GM21786 (cell line): ENCODE data around the gene ARHGEF10L.
A peak's percentile ranks its signal among the peaks of the same experiment; 100 is the strongest.

Experiments
- ATAC-seq: cut with Tn5 transposase; IDR thresholded peaks from one replicate; pipeline ENCODE4 v1.9.1; 2021; ENCODE audit not compliant: unreplicated experiment

ARHGEF10L gene

DNA sequence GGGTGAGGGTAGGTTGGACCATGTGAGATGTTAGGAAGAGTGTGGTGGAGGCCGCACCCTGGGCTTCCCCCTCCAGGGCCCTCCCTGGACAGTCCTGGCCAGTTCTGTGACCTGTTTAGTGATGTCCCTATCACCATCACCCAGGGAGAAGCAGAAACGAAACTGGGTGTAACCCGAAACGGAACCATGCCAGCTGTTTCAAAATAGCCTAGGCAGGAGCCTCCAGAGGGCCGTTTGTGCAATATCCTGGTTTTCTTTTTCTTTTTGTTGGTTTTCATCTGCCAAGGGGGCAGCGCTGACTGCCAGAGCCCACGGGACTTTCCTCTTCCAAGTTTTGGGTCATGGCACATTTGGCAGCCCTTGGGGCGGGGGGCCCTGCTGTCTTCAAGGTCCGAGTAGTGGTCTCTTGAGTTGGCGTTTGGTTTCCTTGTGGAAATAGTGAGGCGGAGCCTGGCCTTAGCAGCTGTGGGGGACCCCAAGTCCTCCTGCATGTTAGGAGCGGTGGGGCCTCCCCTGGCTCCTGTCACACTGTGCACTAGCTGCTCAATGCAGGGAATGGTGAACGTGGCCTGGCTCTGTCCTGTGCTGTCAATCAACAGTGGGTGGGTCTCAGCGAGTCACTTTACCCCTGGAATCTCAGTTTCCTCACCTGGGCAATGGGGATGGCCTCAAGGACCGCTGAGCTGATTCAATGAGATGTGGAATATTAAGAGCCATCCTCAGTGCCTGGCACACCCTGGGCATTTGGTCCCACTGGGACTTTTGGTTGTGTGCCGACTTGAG lies 90.7 kb downstream of the ARHGEF10L start:
- no peak for ATAC-seq

DNA sequence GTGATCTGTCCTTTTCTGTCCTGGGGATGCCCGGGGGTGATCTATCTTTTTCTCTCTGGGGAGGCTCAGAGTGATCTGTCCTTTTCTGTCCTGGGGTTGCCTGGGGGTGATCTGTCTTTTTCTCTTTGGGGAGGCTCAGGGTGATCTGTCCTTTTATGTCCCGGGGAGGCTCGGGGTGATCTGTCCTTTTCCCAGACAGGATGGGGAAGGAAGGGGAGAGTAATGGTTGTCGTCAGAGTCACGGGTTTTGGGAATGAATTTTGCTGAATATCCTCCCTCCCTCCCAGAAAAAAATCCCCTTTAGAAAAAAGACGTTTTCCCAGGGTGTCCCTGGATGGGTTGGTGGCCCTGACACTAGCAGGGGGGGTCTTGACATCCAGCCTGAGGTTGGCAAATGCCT lies 91.5 kb downstream of the ARHGEF10L start:
- ATAC-seq = no peak

DNA sequence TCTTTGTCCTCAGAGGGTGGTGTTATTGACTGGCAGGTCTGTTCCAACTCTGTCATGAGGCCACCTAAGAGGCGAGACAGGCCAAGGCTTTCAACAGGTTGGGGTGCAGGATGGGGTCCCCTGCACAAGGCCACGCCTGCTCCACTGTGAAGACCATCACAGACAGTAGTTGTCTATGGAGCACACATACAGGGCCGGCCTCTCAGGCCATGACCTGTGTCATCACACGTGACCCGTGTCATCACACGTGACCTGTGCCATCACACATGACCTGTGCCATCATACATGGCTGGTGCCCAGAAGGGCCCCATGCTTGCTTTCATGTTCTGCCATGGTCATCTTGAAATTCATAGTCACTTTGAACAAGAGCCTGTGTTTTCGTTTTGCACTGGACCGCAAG lies 91.9 kb downstream of the ARHGEF10L start:
- ATAC-seq = no peak

DNA sequence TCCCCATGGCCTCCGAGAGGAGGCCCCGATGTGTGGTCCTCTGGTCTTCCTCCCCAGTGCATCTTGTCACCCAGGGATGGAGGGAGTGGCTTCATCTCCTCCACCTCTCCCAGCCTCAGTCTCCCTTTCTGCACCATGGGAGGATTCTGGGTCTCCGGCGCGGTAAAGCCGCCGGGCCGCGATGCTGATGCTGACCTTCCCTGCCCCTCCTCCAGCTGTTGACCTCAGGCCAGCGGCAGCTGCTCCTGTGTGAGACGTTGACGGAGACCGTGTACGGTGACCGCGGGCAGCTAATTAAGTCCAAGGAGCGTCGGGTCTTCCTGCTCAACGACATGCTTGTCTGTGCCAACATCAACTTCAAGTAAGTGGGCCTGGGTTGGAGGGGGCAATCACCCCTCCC lies 92.6 kb downstream of the ARHGEF10L start:
- no peak for ATAC-seq

DNA sequence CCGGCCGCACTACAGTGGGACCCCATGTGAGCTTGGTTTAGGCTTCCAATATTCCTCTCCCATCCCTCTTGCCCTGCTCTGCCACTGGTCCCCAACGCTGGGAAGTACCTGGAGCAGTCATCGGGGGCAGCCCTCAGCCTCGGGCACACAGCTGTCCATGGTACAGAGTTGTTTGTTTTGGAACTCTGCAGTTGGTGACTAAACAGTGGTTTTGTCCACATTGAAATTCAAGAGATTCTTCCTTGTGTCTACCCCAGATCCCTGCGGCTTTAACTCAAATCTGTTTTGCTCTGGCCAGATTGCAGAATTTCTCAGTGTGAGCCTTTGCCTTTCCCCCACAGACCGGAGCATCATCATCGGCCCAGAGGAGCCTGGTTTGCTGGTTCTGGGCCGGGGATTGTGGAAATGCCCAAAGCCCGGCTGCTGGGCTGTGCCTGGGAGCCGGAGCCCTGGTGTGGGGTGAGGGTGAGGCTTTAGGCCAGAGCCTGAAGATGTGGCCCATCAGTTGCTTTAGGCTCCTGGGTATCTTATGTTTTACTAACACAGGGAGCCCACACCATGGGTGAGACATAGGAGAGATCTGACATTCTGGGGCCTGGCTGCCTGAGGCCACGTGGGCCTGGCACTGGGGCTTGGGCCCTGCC lies 93.2 kb downstream of the ARHGEF10L start:
- ATAC-seq = no peak

DNA sequence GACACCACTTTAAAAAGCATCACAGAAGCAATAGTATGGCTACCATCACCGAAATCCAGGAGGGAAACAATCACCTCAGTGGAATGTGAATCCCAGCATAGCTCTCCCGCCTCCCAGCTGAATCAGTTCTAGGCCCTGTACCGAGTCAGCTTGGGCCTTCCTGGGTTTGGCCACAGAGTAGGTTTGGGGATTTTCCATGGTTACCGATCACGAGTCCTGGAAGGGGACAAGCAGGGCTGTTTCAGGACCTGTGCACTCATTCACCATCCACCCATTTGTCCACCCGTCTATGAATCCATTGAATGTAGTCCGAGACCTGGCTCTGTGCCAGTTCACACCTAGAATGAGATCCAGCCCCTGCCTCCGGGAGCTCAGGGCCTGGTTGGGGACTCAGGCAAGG lies 94.2 kb downstream of the ARHGEF10L start:
- no peak for ATAC-seq

DNA sequence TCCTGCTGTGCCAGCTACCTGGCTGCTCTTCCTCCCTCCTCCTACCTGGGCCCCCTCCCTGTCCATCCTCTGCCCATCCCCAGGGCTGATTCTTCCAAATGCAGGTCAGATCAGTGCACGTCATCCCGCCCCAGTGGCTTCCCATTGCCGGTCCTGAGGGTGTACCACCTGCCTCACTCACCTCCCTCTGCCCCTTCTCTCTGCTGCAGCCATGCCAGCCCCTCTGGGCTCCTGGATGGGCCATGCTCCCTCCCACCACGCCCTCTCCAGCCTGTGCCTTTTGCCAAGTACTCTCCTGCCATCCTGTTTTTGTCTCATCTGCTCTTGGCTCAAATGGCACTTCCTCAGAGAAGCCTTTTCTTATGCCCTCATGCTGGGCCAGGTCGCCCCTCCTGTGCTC lies 95.8 kb downstream of the ARHGEF10L start:
- no peak for ATAC-seq

DNA sequence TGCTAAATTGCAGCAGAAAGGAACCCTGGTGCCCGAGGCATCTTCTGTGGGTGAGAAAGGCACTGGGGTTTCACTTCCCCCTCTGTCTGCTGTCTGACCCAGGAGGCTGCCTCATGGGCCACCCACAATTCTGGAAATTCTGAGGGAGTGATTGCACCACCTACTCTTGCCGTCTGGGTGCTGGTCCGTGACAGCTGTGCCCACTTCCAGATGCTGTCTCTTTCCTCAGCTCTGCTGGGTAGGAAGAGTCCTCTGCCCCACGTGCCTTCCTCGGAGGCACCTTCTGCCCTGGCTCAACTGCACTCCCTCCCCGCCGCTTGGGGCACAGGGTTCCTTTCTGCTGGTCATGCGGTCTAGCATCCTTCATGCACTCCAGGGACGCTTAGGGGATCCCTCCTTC lies 96.3 kb downstream of the ARHGEF10L start:
- peak; percentile 53 for ATAC-seq

DNA sequence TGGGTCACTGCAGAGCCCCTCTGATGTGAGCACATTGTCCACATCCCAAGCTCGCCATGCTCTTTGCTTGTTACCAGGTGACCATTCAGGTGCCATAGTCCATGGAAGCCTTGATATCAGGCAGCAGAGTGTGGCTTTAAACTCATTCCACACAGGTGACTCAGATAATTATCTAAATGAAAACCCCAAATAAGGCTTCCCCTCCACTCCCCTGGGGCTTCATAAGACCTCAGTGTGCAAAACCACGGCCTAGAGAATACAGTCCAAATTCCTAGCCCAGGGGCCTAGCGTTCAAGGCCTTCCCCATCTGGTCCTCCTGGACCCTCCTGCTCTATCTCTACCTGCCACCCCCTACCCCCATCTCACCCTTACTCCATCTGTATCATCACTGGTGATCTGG lies 97.1 kb downstream of the ARHGEF10L start:
- ATAC-seq = no peak

DNA sequence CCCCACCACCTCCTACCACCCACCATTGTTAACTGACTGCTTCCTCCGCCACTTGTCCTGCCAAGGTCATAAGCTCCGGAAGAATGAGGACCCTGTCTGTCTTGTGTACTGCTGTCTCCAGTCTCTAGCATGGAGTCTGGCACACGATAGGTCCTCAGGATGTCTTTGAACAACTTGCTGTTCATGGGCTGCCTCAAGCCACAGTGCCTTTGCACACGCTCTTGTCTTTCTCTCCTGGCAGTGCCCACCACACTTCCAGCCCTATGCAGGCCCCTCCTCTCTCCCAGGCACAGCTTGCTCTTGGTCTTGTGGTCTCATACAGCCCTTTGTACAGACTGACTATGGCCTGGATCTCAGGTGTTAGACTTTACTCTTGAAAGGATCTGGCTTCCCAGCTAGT lies 97.6 kb downstream of the ARHGEF10L start:
- no peak for ATAC-seq

DNA sequence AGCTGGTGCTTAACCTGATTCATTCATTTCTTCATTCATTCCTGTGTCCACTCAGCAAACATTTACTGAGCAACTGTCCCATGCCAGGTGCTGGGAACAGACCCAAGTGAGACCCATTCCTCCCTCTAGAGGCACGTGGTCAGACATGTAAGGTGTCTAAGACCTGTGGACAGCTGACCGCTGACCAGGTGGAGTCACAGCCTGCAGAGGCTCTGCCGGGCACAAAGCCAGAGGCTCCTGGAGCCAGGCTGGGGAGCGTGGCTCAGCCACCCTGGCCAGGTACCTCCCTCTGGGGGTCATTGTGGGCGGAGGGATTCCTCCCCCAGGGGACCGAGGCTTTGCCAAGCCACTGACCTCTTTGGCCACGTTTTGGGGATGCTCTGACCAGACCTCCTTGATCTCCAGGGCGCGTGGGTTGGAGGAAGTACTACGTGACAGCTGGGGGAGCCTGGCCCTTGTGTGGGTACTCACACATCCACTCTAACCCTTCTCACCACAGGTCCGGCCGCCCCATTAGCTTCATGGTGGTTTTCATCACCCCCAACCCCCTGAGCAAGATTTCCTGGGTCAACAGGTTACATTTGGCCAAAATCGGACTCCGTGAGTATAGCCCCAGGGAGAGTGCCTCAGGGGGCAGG lies 100.3 kb downstream of the ARHGEF10L start:
- ATAC-seq = no peak

DNA sequence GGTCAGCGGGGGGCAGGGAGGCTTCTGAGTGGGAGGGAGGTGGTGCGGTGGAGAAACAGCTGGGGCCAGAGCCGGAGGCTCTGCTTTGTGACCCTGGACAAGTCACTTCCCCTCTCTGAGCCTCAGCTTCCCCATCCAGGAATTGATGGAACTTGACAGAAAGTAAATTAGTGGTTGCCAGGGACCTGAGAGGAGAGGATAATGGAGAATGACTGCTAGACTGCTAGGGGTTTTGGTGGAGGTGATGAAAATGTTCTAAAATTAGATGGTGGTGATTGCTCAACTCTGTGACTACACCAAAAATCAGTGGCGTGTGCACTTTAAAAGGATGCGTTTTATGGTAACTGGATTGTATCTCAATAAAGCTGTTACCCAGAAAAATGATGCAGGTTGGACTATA lies 100.9 kb downstream of the ARHGEF10L start:
- ATAC-seq = no peak

DNA sequence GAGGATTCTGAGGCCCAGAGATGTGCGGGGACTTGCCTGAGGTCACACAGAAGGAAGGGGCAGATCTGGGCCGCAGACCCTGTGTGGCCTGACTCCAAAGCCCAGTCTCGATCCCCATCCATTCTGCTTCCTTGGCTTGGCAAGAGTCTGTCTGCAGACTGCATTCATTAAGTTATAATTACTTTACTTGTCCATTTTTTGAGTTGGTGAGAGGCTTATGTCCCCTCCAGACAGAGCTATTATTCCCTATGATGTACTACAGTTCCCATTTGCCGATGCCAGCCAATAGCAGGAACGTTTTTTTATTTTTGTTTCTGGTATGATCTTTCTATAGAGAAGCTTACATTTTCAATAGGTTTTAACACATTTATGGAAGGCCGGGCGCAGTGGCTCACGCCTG lies 101.5 kb downstream of the ARHGEF10L start:
- no peak for ATAC-seq

DNA sequence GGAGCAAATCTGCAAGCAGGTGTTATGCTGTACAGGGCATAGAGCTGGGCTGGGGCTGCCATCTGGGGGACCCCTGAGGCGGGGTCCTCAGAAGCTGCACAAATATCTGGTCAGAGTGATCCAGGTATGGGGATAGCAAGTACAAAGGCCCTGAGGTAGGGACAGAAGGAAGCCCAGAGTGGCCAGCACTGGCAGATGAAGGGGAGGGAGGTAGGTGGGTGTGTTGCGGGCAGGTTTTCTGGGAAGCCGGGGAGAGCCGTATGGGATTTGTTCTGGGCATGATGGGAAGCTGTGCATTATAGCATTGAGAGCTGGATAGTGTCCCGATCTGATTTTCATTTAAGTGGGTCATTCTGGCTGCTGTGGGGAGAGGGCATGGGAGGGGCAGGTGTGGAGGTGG lies 102.7 kb downstream of the ARHGEF10L start:
- no peak for ATAC-seq

DNA sequence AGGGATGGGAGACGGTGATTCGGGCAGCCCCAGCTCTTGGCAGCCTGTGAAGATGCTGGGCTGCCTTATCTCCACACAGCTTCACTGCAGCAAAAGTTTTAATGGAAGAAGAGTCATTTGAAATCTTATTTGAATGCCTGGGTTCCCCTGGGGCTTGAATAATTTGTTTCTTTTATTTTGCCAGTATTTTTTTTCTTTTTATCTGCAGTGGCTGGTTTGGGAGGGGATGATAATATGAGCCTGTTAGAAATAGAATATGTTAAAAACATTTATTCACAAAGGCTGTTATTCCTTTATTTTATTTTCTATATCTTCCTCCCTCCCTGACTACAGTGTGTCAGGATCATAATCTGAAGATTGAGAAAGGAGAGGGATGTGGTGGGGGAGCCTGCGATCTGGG lies 103.4 kb downstream of the ARHGEF10L start:
- ATAC-seq = no peak

DNA sequence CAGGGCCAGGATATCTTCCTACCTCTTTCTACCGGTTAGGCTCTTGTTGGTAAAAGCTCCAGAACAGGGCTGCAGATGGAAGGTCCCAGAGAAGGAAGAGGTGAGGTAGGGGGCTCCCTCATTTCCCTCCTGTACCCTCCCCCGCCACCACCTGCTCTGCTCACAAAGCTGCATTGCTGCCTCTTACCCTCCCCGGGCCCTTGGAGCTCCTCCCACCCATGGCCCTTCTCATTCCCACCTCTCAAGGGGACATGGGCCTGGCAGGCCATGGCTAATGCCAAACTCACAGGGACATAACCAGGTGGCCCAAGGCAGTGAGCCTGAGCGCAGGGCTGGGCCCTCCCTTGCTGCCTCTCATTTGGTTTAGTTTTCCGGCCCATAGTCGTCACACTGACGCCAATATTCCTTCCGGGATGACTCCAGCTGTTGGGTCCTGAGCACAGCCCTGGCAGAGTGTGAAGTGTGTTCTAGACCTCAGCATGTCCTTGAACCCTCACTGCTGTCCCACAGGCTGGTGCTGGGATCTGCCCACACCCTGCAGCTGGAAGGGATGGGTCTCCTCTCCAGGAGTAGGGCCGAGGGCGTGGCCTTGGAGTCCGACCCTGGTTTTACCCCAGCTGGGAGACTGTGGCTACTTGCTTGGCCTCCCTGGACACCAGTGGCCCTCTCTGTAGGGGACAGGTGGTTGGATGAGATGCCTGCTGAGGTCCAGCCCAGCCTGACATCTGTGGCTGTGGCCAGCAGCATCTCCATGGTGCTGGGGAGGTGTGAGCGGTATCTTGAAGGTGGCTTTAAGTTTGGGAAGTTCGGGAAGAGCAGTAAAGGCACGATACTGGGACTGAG lies 104.6 kb downstream of the ARHGEF10L start:
- ATAC-seq = no peak

DNA sequence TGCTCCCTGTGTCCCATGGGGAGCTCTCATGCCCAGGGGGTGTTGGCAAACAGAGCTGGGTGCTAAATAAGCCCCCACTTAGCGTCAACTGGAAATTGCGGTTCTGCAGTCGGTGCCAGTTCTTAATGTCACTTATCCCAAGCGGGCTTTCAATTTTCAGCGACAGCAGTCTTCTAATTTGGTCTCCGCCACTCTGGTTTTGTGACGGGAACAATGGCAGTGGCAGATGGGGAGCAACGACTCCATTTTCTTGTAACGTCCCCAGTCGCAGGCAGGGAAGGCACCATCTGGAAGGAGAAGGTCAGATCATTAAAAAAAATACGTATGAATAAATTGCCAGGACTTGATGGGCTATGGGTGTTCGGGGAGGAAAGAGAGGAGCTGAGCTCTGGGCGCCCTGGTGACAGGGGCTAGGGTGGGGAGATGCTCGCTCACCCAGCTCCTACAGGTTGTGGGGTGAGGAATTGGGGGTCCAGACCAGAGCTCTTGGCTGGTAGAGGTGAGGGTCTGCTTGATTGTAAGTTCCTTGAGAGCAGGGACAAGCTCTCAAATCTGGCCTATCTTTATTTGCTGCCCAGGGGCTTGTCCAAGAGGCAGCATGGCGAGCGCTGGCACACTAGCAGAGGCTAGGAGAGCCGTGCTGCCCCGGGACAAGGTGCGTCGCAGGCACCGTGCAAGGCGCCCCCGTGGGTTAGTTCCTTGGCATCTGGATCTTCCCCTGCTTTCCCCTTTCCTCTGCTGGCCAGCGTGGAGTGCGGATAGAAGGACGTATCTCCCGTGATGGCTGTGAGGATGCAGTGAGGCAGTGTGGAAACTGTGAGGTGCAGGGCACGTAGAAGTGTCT lies 105.8 kb downstream of the ARHGEF10L start:
- no peak for ATAC-seq

DNA sequence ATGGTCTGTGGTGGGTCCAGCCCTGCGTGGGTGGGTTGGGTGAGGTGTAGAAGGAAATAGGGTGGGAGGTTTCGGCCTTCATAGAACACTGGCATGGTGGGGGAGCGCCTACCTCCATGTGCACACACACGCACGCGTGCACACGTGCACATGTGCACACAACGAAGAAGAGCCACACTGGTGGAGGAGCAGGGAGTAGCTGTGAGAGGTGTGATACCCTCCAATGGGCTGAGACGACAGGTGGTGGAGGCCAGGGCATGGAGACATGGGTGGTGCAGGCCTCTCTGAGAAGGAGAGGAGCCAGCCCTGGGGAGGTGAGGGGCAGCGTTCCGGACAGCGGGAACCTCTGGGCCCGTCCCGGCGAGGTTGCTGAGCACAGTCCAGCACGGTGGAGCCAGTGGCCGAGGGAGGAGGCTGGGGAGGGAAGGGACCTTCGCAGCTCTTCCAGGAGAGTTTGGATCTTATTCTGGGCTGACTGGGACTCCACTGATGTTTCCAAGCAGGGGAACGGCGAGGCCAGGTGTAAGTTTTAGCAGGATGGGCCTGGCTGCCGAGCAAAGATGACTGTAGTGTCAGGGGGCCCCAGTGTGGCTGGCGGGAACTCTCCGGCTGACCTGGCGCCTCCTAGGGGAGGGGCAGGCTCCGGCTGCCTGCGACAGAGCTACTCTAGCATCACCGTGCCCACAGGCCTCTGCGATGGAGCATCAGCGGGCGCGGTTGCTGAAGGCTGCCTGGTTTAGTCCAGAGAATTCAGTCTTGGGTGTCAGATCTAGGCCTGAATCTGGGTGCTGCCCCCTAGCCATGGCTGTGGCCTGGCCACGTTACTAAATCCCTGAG lies 107.2 kb downstream of the ARHGEF10L start:
- no peak for ATAC-seq

DNA sequence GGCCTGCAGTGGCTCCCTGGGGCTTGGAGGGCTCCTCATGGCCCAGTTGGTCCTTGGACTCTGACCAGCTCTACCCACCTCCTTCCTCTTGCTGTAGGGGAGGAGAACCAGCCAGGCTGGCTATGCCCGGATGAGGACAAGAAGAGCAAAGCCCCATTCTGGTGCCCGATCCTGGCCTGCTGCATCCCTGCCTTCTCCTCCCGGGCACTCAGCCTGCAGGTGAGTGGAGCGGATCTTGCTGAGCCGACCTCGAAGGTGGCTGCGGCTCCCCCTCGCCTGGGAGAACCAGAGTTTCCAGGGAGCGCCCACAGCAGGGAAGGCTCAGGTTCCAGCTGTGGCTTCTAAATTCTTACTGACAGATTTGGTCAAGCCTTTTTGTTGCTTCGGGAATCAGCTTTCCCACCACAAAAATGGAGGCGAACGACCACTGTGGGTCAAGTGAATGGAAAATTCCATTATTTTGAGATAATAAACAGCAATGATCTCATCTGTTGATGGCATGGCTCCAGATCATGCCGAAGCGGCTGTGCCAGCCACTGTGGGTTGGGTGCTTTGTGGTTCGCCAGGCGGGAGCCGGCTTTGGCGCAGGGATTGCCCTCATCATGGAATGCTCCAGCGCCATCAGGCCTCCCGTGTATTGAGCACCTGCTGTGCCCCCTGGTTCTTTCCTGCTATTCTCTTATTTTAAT lies 109.1 kb downstream of the ARHGEF10L start:
- ATAC-seq = no peak
